GM12892 (cell line): ENCODE measurements around the gene TRAF3.

Source experiments
- POLR2A ChIP-seq: IDR thresholded peaks from 2 replicates; pipeline ENCODE4 v1.6.1; 2011; ENCODE audit warnings: low read depth, low read length, control low read depth
- POLR2AphosphoS5 ChIP-seq: IDR thresholded peaks from 2 replicates; pipeline ENCODE4 v1.6.1; 2011; ENCODE audit warnings: low read depth, low read length, control low read depth
- TAF1 ChIP-seq: IDR thresholded peaks from 2 replicates; pipeline ENCODE4 v1.6.1; 2011; ENCODE audit warnings: low read depth, mild to moderate bottlenecking, control low read depth, low read length, borderline replicate concordance

GRCh38 chr14:102875652-102876051 is 98.4 kb downstream of the TRAF3 start:
- no peak for TF ChIP-seq POLR2A
- TF ChIP-seq POLR2AphosphoS5, result no peak
- TF ChIP-seq TAF1, result no peak
